Lower leg skin (tissue), 4 donors: ENCODE results near the gene SYT9. TPM values are rescaled to one million over a fixed set of nuclear protein-coding genes. Genes with fewer than 3 reads are reported as not detected.
"Not testable (repeated sequence)": the region's sequence is repeated elsewhere in the genome, so short reads cannot be mapped to it uniquely, and the experiment has no call there.

Source experiments
- DNase-seq, 2 donors: peaks; one replicate each; pipeline ENCODE4 v3.0.0-alpha.2; 2019; ENCODE audit warnings: low spot score in 2 of 2
- H3K4me3 ChIP-seq: fragments of 200-600 bp; sonication (generic); 2 replicates; pipeline ENCODE4 v1.5.1; 2017; ENCODE audit warnings: mild to moderate bottlenecking, low read depth; ENCODE audit not compliant: poor library complexity, severe bottlenecking
- CTCF ChIP-seq, 3 donors: fragments of 450-650 bp; IDR thresholded peaks; one replicate each; pipeline ENCODE4 v1.5.1; 2016; ENCODE audit warnings: antibody characterized with exemption in 3 of 3, mild to moderate bottlenecking in 3 of 3, moderate library complexity in 2 of 3
- POLR2A ChIP-seq, 2 donors: fragments of 450-650 bp; IDR thresholded peaks; one replicate each; pipeline ENCODE4 v1.6.1; 2016 to 2017; ENCODE audit warnings: antibody characterized with exemption in 2 of 2, mild to moderate bottlenecking in 1 of 2, moderate library complexity in 1 of 2
- WGBS, 2 donors: methylation state at CpG; one replicate each; pipeline ENCODE4 v1.1.5; 2018; 5-methylcytosine and 5-hydroxymethylcytosine counted together
- intact Hi-C: fragments of 100-400 bp; cut with DNase I; formaldehyde crosslinking; loops from one replicate; pipeline ENCODE4 v1.15.0; 2023; ENCODE audit warnings: low total_unique reads
- total RNA-seq, 4 donors: library from RNA; depleted of rRNA; stranded (reverse); fragments of >200 nt; gene quantifications; one replicate each; pipeline ENCODE4 v1.1.0, GENCODE V29; 2016

SYT9 gene
- total RNA-seq, 4 donors from 2014 or later = 0.37 to 0.84 (median 0.71) TPM; not detected in 1

DNA sequence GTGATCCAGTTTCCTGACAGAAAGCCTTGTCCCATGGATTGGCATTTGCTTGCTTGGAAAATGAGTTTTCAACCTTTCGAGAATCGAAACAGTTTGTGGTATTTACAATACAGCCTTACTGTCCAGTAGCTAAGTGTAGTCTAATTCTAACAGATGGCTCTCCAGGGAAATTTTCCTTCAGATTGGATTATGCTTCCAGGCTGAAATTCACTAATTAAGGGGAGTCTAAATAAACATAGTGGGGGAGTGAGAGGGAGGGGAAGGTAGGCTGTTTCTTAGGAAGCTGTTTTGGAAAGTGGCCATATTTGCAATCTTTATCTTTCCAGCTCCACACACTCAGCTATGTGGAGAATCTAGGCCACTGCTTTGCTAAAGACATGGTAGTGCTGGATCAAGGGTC is 81.3 kb downstream of the SYT9 start:
- TF ChIP-seq POLR2A (IDR thresholded peaks at IDR 0.05) (no peak), CTCF (IDR thresholded peaks at IDR 0.05) (no peak)
- no peak for DNase-seq
- WGBS, 2 donors = 92 to 96% methylated on average over 2 of the region's 2 CpGs
- H3K4me3 ChIP-seq = no peak overlapping the region
- intact Hi-C loops = no loop called here

- DNase-seq, intact Hi-C loops, H3K4me3 ChIP-seq: not testable (repeated sequence)
- WGBS, 2 donors = 48 to 71% methylated on average over 2 of the region's 2 CpGs
These were observed 83.7 kb downstream of the SYT9 start for GRCh38 chr11:7335442-7335841.

DNA sequence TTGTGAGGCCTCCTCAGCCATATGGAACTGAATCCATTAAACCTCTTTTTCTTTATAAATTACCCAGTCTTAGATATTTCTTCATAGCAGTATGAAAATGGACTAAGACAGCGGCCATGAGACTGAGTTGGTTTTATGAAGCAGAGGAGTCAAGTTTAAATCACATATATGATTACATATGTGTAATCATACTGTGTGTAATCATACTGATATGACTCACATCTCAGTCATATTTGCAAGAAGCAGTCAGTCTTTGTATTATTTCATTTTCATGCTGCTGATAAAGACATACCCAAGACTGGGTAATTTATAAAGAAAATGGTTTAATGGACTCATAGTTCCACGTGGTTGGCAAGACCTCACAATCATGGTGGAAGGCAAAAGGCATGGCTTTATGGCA is 89.8 kb downstream of the SYT9 start:
- 78 to 88% methylated on average over 2 of the region's 2 CpGs for WGBS, 2 donors
- no peak for TF ChIP-seq POLR2A (IDR thresholded peaks at IDR 0.05)
- no peak for TF ChIP-seq CTCF (IDR thresholded peaks at IDR 0.05)
- DNase-seq = no peak
- intact Hi-C loops = no loop called here
- H3K4me3 ChIP-seq = no peak overlapping the region

- H3K4me3 ChIP-seq = no peak overlapping the region
- TF ChIP-seq POLR2A (IDR thresholded peaks at IDR 0.05) = no peak
- TF ChIP-seq CTCF (IDR thresholded peaks at IDR 0.05) = no peak
- 68 to 75% methylated on average over 6 of the region's 6 CpGs for WGBS, 2 donors
- intact Hi-C loops = no loop called here
- no peak for DNase-seq
These were observed 96.1 kb downstream of the SYT9 start for GRCh38 chr11:7347611-7348431.

DNA sequence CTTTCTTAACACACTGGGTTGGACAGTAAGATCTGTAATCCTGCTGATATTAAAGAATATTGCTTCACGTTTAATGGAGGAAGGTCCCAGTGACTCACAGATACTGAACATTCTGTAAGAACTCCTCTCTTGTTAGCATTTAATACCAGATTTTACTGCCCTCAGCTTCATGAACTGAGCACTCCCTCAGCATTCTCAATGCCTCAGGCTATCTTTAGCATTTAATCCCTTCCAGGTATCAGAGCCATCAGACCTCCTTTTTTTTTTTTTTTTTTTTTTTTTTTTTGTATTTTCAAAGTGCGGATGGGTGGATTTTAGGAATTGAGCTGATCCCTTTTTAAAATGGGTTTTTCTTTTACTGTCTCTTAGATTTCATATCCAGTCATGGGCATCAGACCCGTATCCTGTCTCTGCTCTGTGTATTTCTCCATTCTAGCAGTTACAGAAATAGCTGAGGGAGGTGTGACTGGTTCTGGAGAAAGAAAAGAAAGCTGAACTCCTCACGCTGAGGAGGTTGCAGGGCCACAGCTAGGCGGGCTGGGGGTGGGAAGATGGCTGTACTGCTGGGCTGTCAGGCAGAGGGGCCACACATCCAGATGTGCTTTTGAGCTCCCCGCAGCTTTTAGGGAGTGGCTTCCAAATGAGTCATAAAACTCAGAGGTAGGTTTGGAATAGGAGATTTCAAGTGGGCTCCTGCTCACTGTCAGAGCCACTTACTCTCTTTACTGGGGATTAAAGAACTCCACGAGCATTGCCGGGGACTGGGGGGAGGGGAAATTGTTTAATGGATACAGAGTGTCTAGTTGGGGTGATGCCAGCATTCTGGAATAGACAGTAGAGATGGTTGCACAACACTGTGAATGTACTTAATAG is 97.0 kb downstream of the SYT9 start:
- DNase-seq = no peak
- intact Hi-C loops = no loop called here
- WGBS, 2 donors = 25 to 30% methylated on average over 8 of the region's 8 CpGs
- H3K4me3 ChIP-seq = no peak overlapping the region
- no peak for TF ChIP-seq CTCF (IDR thresholded peaks at IDR 0.05)
- TF ChIP-seq POLR2A (IDR thresholded peaks at IDR 0.05) = no peak

DNA sequence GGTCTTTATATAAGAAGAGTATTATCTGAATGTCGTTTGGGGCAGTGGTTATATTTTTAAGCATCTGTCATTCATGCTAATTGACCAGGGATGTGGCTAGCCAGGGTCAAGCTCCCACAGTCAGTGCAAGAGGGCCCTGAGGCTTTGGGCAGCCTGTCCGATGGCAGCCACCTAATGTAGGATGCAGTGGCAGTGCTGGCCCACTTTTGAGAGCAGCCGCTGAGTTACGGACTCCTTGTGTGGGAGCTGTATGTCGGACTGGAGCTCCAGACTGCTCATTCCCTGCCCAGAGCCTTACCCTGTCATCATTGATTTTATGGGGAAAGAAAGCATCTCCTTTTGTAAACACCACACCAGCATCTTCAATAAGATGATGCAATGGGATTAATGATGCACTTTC is 99.5 kb downstream of the SYT9 start:
- no peak for TF ChIP-seq POLR2A (IDR thresholded peaks at IDR 0.05)
- TF ChIP-seq CTCF (IDR thresholded peaks at IDR 0.05) = no peak
- intact Hi-C loops = no loop called here
- H3K4me3 ChIP-seq = no peak overlapping the region
- DNase-seq = no peak
- WGBS, 2 donors = 62 to 83% methylated on average over 5 of the region's 5 CpGs
